GM12878 (cell line): ENCODE results near the gene CDKN2AIPNL. TPM values are rescaled to one million over a fixed set of nuclear protein-coding genes. Genes with fewer than 3 reads are reported as not detected.

Experiments
- ATAC-seq: fragments of 200-7000 bp; cut with Tn5 transposase; 3 replicates; pipeline ENCODE4 v1.9.1; 2020; ENCODE audit warnings: mild to moderate bottlenecking, moderate library complexity
- BruUV-seq: library from RNA; stranded (reverse); fragments of 400-500 nt; replicated peaks from 2 replicates; lab custom pipeline; 2021; lab: Mats Ljungman, UMichigan
- CTCF ChIA-PET: fragments of 300-600 bp; sonication (Branson Sonifier 250); formaldehyde crosslinking; extraction: SDS; loops from one replicate; lab custom pipeline; 2021; ENCODE audit warnings: inconsistent platforms; lab: Yijun Ruan, JAX
- POLR2A ChIA-PET: fragments of 350-600 bp; formaldehyde crosslinking; extraction: SDS; loops from one replicate; lab custom pipeline; 2021; ENCODE audit warnings: inconsistent platforms; lab: Charles Lee
- RAD21 ChIA-PET: fragments of 300-600 bp; sonication (Branson Sonifier 250); formaldehyde crosslinking; loops from one replicate; lab custom pipeline; 2023; ENCODE audit warnings: antibody characterized with exemption; ENCODE audit not compliant: unreplicated experiment; lab: Charles Lee
- SMC1A ChIA-PET: fragments of 300-600 bp; sonication (Branson Sonifier 250); formaldehyde crosslinking; loops from one replicate; lab custom pipeline; 2023; ENCODE audit not compliant: unreplicated experiment, uncharacterized antibody; lab: Charles Lee
- DNase-seq: peaks from one replicate; pipeline ENCODE4 v3.0.0-alpha.2; 2011; ENCODE audit warnings: low read depth, low spot score
- FAIRE-seq: peaks from 3 replicates; lab custom pipeline; 2011; peaks lifted over from hg19 to GRCh38; lab: Jason Lieb, UNC
- H2AFZ ChIP-seq: 2 replicates; pipeline ENCODE4 v1.6.0; 2011; ENCODE audit warnings: low read depth, low read length, control low read depth; ENCODE audit not compliant: control insufficient read depth
- H3K27ac ChIP-seq: 2 replicates; pipeline ENCODE4 v1.5.1; 2011; ENCODE audit warnings: control low read depth; ENCODE audit not compliant: control insufficient read depth, insufficient read depth
- H3K27me3 ChIP-seq, 2 experiments: replicated peaks in 1 of 2; 2 replicates each; pipeline versions ENCODE4 v1.6.0 to v1.6.1; 2011; ENCODE audit warnings: low read length in 1 of 2; ENCODE audit not compliant: control insufficient read depth in 2 of 2, insufficient read depth in 2 of 2
- H3K36me3 ChIP-seq, 2 experiments: 2 replicates each; pipeline ENCODE4 v1.5.1; 2011; ENCODE audit warnings: low read length in 1 of 2; ENCODE audit not compliant: control insufficient read depth in 2 of 2, insufficient read depth in 2 of 2
- H3K4me1 ChIP-seq: 2 replicates; pipeline ENCODE4 v1.6.1; 2011; ENCODE audit warnings: mild to moderate bottlenecking, low read length, moderate library complexity, mixed read lengths; ENCODE audit not compliant: control insufficient read depth, insufficient read depth
- H3K4me2 ChIP-seq: 2 replicates; pipeline ENCODE4 v1.6.0; 2011; ENCODE audit warnings: control low read depth; ENCODE audit not compliant: control insufficient read depth, insufficient read depth
- H3K4me3 ChIP-seq: fragments of 200-600 bp; sonication (generic); 2 replicates; pipeline ENCODE4 v1.5.1; 2016
- H3K79me2 ChIP-seq: 2 replicates; pipeline ENCODE4 v1.6.0; 2011; ENCODE audit warnings: low read length; ENCODE audit not compliant: control insufficient read depth, insufficient read depth
- H3K9ac ChIP-seq: 2 replicates; pipeline ENCODE4 v1.8.0; 2011; ENCODE audit warnings: low read length, control low read depth, mixed read lengths; ENCODE audit not compliant: control insufficient read depth, insufficient read depth
- H3K9me3 ChIP-seq: replicated peaks from 3 replicates; pipeline ENCODE4 v1.5.1; 2011; ENCODE audit warnings: mild to moderate bottlenecking, low read length; ENCODE audit not compliant: control insufficient read depth, insufficient read depth
- H4K20me1 ChIP-seq: 2 replicates; pipeline ENCODE4 v1.6.0; 2011; ENCODE audit not compliant: control insufficient read depth, insufficient read depth
- BCL11A ChIP-seq: IDR thresholded peaks from 2 replicates; pipeline ENCODE4 v1.6.1; 2011; ENCODE audit warnings: low read depth, low read length
- CTCF ChIP-seq, 3 experiments: IDR thresholded peaks in 2 of 3; conservative IDR thresholded peaks in 1 of 3; 2 replicates each; pipeline ENCODE4 v1.5.1; 2011; ENCODE audit warnings: low read depth in 3 of 3, low read length in 3 of 3, mild to moderate bottlenecking in 3 of 3, control low read depth in 2 of 3, moderate library complexity in 2 of 3, inconsistent platforms in 1 of 3, mixed read lengths in 1 of 3; ENCODE audit not compliant: control insufficient read depth in 2 of 3, insufficient read depth in 1 of 3; ENCODE audit errors: extremely low read depth in 1 of 3
- E4F1 ChIP-seq: fragments of 450-650 bp; IDR thresholded peaks from 2 replicates; pipeline ENCODE4 v1.6.1; 2018; ENCODE audit warnings: borderline replicate concordance, mild to moderate bottlenecking; ENCODE audit not compliant: partially characterized antibody
- FOS ChIP-seq: IDR thresholded peaks from 3 replicates; pipeline ENCODE4 v1.6.1; 2011; ENCODE audit warnings: borderline replicate concordance; ENCODE audit not compliant: insufficient read length; ENCODE audit errors: extremely low read depth
- GABPA ChIP-seq: IDR thresholded peaks from 2 replicates; pipeline ENCODE4 v1.6.1; 2014; ENCODE audit warnings: antibody characterized with exemption, low read depth, mild to moderate bottlenecking, inconsistent platforms
- MEF2A ChIP-seq: IDR thresholded peaks from 2 replicates; pipeline ENCODE4 v1.6.1; 2011; ENCODE audit warnings: low read depth, mild to moderate bottlenecking, low read length, moderate library complexity; ENCODE audit not compliant: insufficient read depth
- MTA2 ChIP-seq: fragments of 450-650 bp; IDR thresholded peaks from 2 replicates; pipeline ENCODE4 v1.6.1; 2016; ENCODE audit warnings: low read depth, mild to moderate bottlenecking, moderate library complexity
- PAX8 ChIP-seq: fragments of 450-650 bp; IDR thresholded peaks from 2 replicates; pipeline ENCODE4 v1.6.1; 2017; ENCODE audit warnings: mild to moderate bottlenecking, moderate library complexity
- POLR2A ChIP-seq: IDR thresholded peaks from 2 replicates; pipeline ENCODE4 v1.6.1; 2011; ENCODE audit warnings: low read depth, mild to moderate bottlenecking, low read length
- RCOR1 ChIP-seq: conservative IDR thresholded peaks from 2 replicates; pipeline ENCODE4 v1.6.1; 2012; ENCODE audit warnings: low read depth, low read length, improper control_type of control experiment
- SIN3A ChIP-seq: IDR thresholded peaks from 2 replicates; pipeline ENCODE4 v1.6.1; 2012; ENCODE audit warnings: low read depth, low read length, improper control_type of control experiment
- SP1 ChIP-seq: IDR thresholded peaks from one replicate; pipeline ENCODE4 v1.6.1; 2011; ENCODE audit warnings: low read depth, low read length
- TARDBP ChIP-seq: IDR thresholded peaks from 2 replicates; pipeline ENCODE4 v1.6.1; 2016; ENCODE audit warnings: borderline replicate concordance
- ZNF217 ChIP-seq: fragments of 450-650 bp; IDR thresholded peaks from 2 replicates; pipeline ENCODE4 v1.6.1; 2017; ENCODE audit warnings: antibody characterized with exemption, mild to moderate bottlenecking
- WGBS: methylation state at CpG from one replicate; pipeline ENCODE4 v1.1.6; 2016; ENCODE audit warnings: low lambda C conversion rate; ENCODE audit not compliant: insufficient replicate concordance, insufficient coverage; ENCODE audit errors: missing lambda C conversion rate; 5-methylcytosine and 5-hydroxymethylcytosine counted together
- in situ Hi-C: fragments of 300-500 bp; cut with MboI; formaldehyde crosslinking; loops from 9 replicates; pipeline ENCODE4 v1.14.3; 2018; ENCODE audit warnings: mixed read lengths
- intact Hi-C: fragments of 100-400 bp; cut with micrococcal nuclease; formaldehyde crosslinking; loops from one replicate; pipeline ENCODE4 v1.14.2; 2022; ENCODE audit not compliant: unreplicated experiment
- polyA plus RNA-seq, 11 experiments: library from polyadenylated mRNA; depleted of rRNA in 4 of 11; unstranded in 6 of 11; stranded (reverse) in 5 of 11; fragments of >200 nt; fragmentation: Nextera tagmentation in 4 of 11; fragmentation: Illumina TruSeq in 1 of 11; extraction: Ambion mirVana in 4 of 11; extraction: Trizol in 1 of 11; gene quantifications; 1 replicate in 1 of 11; 2 replicates in 10 of 11; pipeline versions ENCODE4 v1.2.1 to v1.2.3, GENCODE V29; 2011 to 2016; ENCODE audit warnings: inconsistent platforms in 2 of 11, missing spikeins in 2 of 11, low read depth in 1 of 11
- total RNA-seq, 4 experiments: library from RNA; depleted of rRNA in 3 of 4; stranded (reverse); fragments of >200 nt in 3 of 4; fragmentation: Illumina TruSeq in 1 of 4; extraction: Trizol in 1 of 4; gene quantifications; 2 replicates each; pipeline versions ENCODE4 v1.2.1 to v1.2.3, GENCODE V29; 2013 to 2021
- TF ChIP-seq, protein P1 (sequence below): IDR thresholded peaks from 2 replicates; pipeline ENCODE4 v1.6.1; 2011; ENCODE audit warnings: borderline replicate concordance, low read depth, mild to moderate bottlenecking, moderate library complexity, mixed read lengths, low read length; ENCODE audit not compliant: insufficient read depth; ENCODE audit errors: extremely low read length
- TF ChIP-seq, protein P2 (sequence below): fragments of 450-650 bp; IDR thresholded peaks from 2 replicates; pipeline ENCODE4 v1.6.1; 2017; ENCODE audit warnings: low read depth, mild to moderate bottlenecking, moderate library complexity

CDKN2AIPNL gene
- total and polyA plus RNA-seq, 10 of the 15 experiments (the other 5 are each of a cell fraction or from before 2014, with no cell fraction given): 23.5 to 72.0 (median 36.6) TPM

GRCh38 chr5:134392301-134392700 is 19.4 kb downstream of the CDKN2AIPNL start:
- intact Hi-C loops: no loop called here
- Histone ChIP-seq H3K27me3 (no peaks in the 10 kb centered on the region), H3K9me3 (no peaks in the 10 kb centered on the region), H4K20me1 (no peaks in the 10 kb centered on the region), H3K36me3 (peaks cover 3 to 22% of the 10 kb centered on the region in 2 experiments; a peak in 3 of 4 replicates), H3K27ac (no peak overlapping the region), H3K9ac (no peak overlapping the region), H3K4me3 (no peak overlapping the region), H3K4me1 (no peaks in the 10 kb centered on the region), H3K79me2 (no peaks in the 10 kb centered on the region), H3K4me2 (no peak overlapping the region), H2AFZ (no peak overlapping the region)
- in situ Hi-C loops: no loop called here
- RAD21 ChIA-PET: no interaction called here
- 94% methylated on average over 2 of the region's 2 CpGs for WGBS
- no peak for DNase-seq
- SMC1A ChIA-PET: interaction anchor here (0.8 to 2.7 kb wide), 7 partner anchors 8 to 195 kb away, joined by 3 to 8 read pairs (median 3); partner anchors contain the start of gene CDKN2AIPNL
- CTCF ChIA-PET: interaction anchor here (0.7 to 3.0 kb wide), 4 partner anchors 10 to 195 kb away, joined by 3 to 9 read pairs (median 5); partner anchors contain the start of genes CDKN2AIPNL and UBE2B
- no peak for ATAC-seq
- FAIRE-seq: no peak
- BruUV-seq: no TSS peak
- POLR2A ChIA-PET: interaction anchor here (0.7 to 1.4 kb wide), 2 partner anchors 9 to 19 kb away, joined by 3 read pairs; partner anchors contain the start of gene CDKN2AIPNL
- no peak for TF ChIP-seq RCOR1
- TF ChIP-seq SP1: no peak
- TF ChIP-seq, protein P1, sequence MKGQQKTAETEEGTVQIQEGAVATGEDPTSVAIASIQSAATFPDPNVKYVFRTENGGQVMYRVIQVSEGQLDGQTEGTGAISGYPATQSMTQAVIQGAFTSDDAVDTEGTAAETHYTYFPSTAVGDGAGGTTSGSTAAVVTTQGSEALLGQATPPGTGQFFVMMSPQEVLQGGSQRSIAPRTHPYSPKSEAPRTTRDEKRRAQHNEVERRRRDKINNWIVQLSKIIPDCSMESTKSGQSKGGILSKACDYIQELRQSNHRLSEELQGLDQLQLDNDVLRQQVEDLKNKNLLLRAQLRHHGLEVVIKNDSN: no peak
- TF ChIP-seq E4F1: no peak
- no peak for TF ChIP-seq PAX8
- TF ChIP-seq, protein P2, sequence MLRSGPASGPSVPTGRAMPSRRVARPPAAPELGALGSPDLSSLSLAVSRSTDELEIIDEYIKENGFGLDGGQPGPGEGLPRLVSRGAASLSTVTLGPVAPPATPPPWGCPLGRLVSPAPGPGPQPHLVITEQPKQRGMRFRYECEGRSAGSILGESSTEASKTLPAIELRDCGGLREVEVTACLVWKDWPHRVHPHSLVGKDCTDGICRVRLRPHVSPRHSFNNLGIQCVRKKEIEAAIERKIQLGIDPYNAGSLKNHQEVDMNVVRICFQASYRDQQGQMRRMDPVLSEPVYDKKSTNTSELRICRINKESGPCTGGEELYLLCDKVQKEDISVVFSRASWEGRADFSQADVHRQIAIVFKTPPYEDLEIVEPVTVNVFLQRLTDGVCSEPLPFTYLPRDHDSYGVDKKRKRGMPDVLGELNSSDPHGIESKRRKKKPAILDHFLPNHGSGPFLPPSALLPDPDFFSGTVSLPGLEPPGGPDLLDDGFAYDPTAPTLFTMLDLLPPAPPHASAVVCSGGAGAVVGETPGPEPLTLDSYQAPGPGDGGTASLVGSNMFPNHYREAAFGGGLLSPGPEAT: no peak
- no peak for TF ChIP-seq TARDBP
- no peak for TF ChIP-seq MTA2
- TF ChIP-seq CTCF (IDR thresholded peaks at IDR 0.05 in 2 of 3, conservative IDR thresholded peaks at IDR 0.05 in 1 of 3; ENCODE audit: control insufficient read depth in 2 of 3, extremely low read depth in 1 of 3, insufficient read depth in 1 of 3, low read depth in 3 of 3, low read length in 3 of 3): no peak
- no peak for TF ChIP-seq MEF2A
- no peak for TF ChIP-seq GABPA
- TF ChIP-seq BCL11A: no peak
- TF ChIP-seq POLR2A: no peak
- TF ChIP-seq ZNF217: no peak
- no peak for TF ChIP-seq FOS
- TF ChIP-seq SIN3A: no peak
